H1 (cell line): ENCODE measurements around the gene FREM1. TPM values are rescaled to one million over a fixed set of nuclear protein-coding genes. Genes with fewer than 3 reads are reported as not detected.

ENCODE experiments used
- CTCF ChIA-PET: fragments of 300-600 bp; sonication (Branson Sonifier 250); formaldehyde crosslinking; loops from one replicate; lab custom pipeline; 2021; ENCODE audit not compliant: partially characterized antibody; lab: Charles Lee
- POLR2A ChIA-PET: fragments of 300-600 bp; sonication (Branson Sonifier 250); formaldehyde crosslinking; loops from one replicate; lab custom pipeline; 2021; ENCODE audit warnings: inconsistent platforms; ENCODE audit not compliant: partially characterized antibody; lab: Charles Lee
- DNase-seq, 2 experiments: peaks; one replicate each; pipeline versions ENCODE4 v3.0.0 to v3.0.0-alpha.2; 2010 to 2022; ENCODE audit warnings: low spot score in 2 of 2, low read depth in 1 of 2, mixed read lengths in 1 of 2
- FAIRE-seq: peaks from 2 replicates; lab custom pipeline; 2011; peaks lifted over from hg19 to GRCh38; lab: Jason Lieb, UNC
- H2AFZ ChIP-seq: 2 replicates; pipeline ENCODE4 v1.8.1; 2012; ENCODE audit warnings: low read length, inconsistent platforms
- H2AK5ac ChIP-seq: 2 replicates; pipeline ENCODE4 v1.6.1; 2013; ENCODE audit warnings: low read depth, low read length
- H2BK120ac ChIP-seq: replicated peaks from 2 replicates; pipeline ENCODE3; 2013; ENCODE audit warnings: low read depth, low read length, inconsistent platforms
- H2BK12ac ChIP-seq: 2 replicates; pipeline ENCODE4 v1.6.1; 2013; ENCODE audit warnings: low read depth, low read length
- H2BK15ac ChIP-seq: 2 replicates; pipeline ENCODE4 v1.6.1; 2013; ENCODE audit warnings: low read length
- H2BK20ac ChIP-seq: 2 replicates; pipeline ENCODE4 v1.6.1; 2013; ENCODE audit warnings: low read length
- H2BK5ac ChIP-seq: 2 replicates; pipeline ENCODE4 v1.6.1; 2013; ENCODE audit warnings: low read depth, low read length
- H3K14ac ChIP-seq: 2 replicates; pipeline ENCODE4 v1.6.1; 2013; ENCODE audit warnings: inconsistent platforms; ENCODE audit not compliant: insufficient read length
- H3K18ac ChIP-seq: 2 replicates; pipeline ENCODE4 v1.6.1; 2013; ENCODE audit warnings: low read length; ENCODE audit errors: extremely low read depth
- H3K23ac ChIP-seq: 2 replicates; pipeline ENCODE4 v1.6.1; 2013; ENCODE audit warnings: inconsistent platforms; ENCODE audit not compliant: insufficient read length
- H3K23me2 ChIP-seq: 2 replicates; pipeline ENCODE4 v1.6.1; 2013; ENCODE audit warnings: low read depth, low read length
- H3K27ac ChIP-seq: 2 replicates; pipeline ENCODE4 v1.6.1; 2011; ENCODE audit warnings: low read depth, low read length, inconsistent platforms
- H3K27me3 ChIP-seq, 4 experiments: replicated peaks in 1 of 4; 1 replicate in 1 of 4; 2 replicates in 3 of 4; pipeline versions ENCODE4 v1.6.1 to v1.8.1; 2011 to 2013; ENCODE audit warnings: low read length in 3 of 4, mild to moderate bottlenecking in 3 of 4, inconsistent platforms in 2 of 4, mixed read lengths in 2 of 4, moderate library complexity in 1 of 4; ENCODE audit not compliant: control insufficient read depth in 3 of 4, insufficient read depth in 3 of 4; ENCODE audit errors: extremely low read depth in 1 of 4
- H3K36me3 ChIP-seq, 4 experiments: 2 replicates each; pipeline versions ENCODE4 v1.6.1 to v1.8.1; 2011 to 2013; ENCODE audit warnings: mild to moderate bottlenecking in 4 of 4, low read length in 3 of 4, moderate library complexity in 2 of 4, control low read depth in 1 of 4, inconsistent platforms in 1 of 4; ENCODE audit not compliant: insufficient read depth in 4 of 4, control insufficient read depth in 2 of 4
- H3K4ac ChIP-seq: replicated peaks from 2 replicates; pipeline ENCODE3; 2013; ENCODE audit warnings: low read length, low read depth, mixed read lengths, inconsistent platforms; ENCODE audit not compliant: insufficient read length
- H3K4me1 ChIP-seq, 4 experiments: replicated peaks in 1 of 4; 1 replicate in 1 of 4; 2 replicates in 3 of 4; pipeline versions ENCODE4 v1.6.1 to v1.8.1; 2011 to 2013; ENCODE audit warnings: low read length in 3 of 4, inconsistent platforms in 2 of 4, mixed read lengths in 1 of 4; ENCODE audit not compliant: insufficient read depth in 4 of 4, control insufficient read depth in 3 of 4
- H3K4me2 ChIP-seq, 2 experiments: 2 replicates each; pipeline versions ENCODE4 v1.6.1 to v1.8.1; 2011 to 2013; ENCODE audit warnings: low read depth in 2 of 2, low read length in 2 of 2, control low read depth in 1 of 2, inconsistent platforms in 1 of 2, mild to moderate bottlenecking in 1 of 2; ENCODE audit not compliant: insufficient read depth in 1 of 2
- H3K4me3 ChIP-seq, 4 experiments: fragments of 200-600, 300-600 bp in 1 of 4; sonication (generic), shearing (Covaris generic), sonication (Bioruptor Twin) in 1 of 4; 2 replicates each; pipeline versions ENCODE4 v1.5.1 to v1.8.1; 2011 to 2016; ENCODE audit warnings: low read length in 4 of 4, low read depth in 3 of 4, control low read depth in 2 of 4, inconsistent platforms in 2 of 4, mild to moderate bottlenecking in 2 of 4, mixed read lengths in 1 of 4, moderate library complexity in 1 of 4; ENCODE audit not compliant: insufficient read depth in 2 of 4; ENCODE audit errors: extremely low read depth in 1 of 4
- H3K56ac ChIP-seq: replicated peaks from 2 replicates; pipeline ENCODE3; 2013; ENCODE audit warnings: low read depth, mild to moderate bottlenecking, mixed read lengths, low read length, inconsistent platforms; ENCODE audit not compliant: insufficient read length
- H3K79me1 ChIP-seq: 2 replicates; pipeline ENCODE4 v1.6.1; 2013; ENCODE audit warnings: low read depth, low read length, control low read depth
- H3K79me2 ChIP-seq, 2 experiments: 2 replicates each; pipeline versions ENCODE4 v1.6.1 to v1.8.1; 2012 to 2013; ENCODE audit warnings: low read length in 2 of 2, mild to moderate bottlenecking in 2 of 2, inconsistent platforms in 1 of 2; ENCODE audit not compliant: insufficient read depth in 2 of 2, control insufficient read depth in 1 of 2
- H3K9ac ChIP-seq, 4 experiments: replicated peaks in 1 of 4; 1 replicate in 1 of 4; 2 replicates in 3 of 4; pipeline versions ENCODE4 v1.6.1 to v1.8.1; 2011 to 2013; ENCODE audit warnings: low read depth in 3 of 4, low read length in 3 of 4, control low read depth in 2 of 4, mild to moderate bottlenecking in 2 of 4, moderate library complexity in 2 of 4, inconsistent platforms in 1 of 4; ENCODE audit errors: extremely low read depth in 1 of 4
- H3K9me3 ChIP-seq, 2 experiments: 2 replicates each; pipeline versions ENCODE4 v1.6.1 to v1.8.1; 2012 to 2013; ENCODE audit warnings: mild to moderate bottlenecking in 2 of 2, moderate library complexity in 2 of 2, control low read depth in 1 of 2, inconsistent platforms in 1 of 2, low read depth in 1 of 2, low read length in 1 of 2, mixed read lengths in 1 of 2; ENCODE audit not compliant: insufficient read depth in 2 of 2
- H4K20me1 ChIP-seq, 2 experiments: replicated peaks in 1 of 2; 2 replicates each; pipeline versions ENCODE3 to v1.8.1; 2011 to 2013; ENCODE audit warnings: inconsistent platforms in 2 of 2, low read length in 2 of 2, mild to moderate bottlenecking in 1 of 2; ENCODE audit not compliant: insufficient read depth in 2 of 2, control insufficient read depth in 1 of 2
- H4K5ac ChIP-seq: 2 replicates; pipeline ENCODE4 v1.6.1; 2013; ENCODE audit warnings: low read length, low read depth, mixed read lengths, inconsistent platforms; ENCODE audit not compliant: insufficient read length
- H4K8ac ChIP-seq: 2 replicates; pipeline ENCODE4 v1.8.0; 2013; ENCODE audit warnings: mild to moderate bottlenecking, moderate library complexity, low read length, inconsistent platforms; ENCODE audit not compliant: insufficient read depth; ENCODE audit errors: extremely low read depth
- H4K91ac ChIP-seq: replicated peaks from 2 replicates; pipeline ENCODE3; 2013; ENCODE audit warnings: low read length, mixed read lengths, inconsistent platforms; ENCODE audit not compliant: insufficient read length
- ATF2 ChIP-seq: IDR thresholded peaks from 2 replicates; pipeline ENCODE4 v1.6.1; 2012; ENCODE audit warnings: low read length, inconsistent platforms
- CEBPB ChIP-seq: IDR thresholded peaks from 2 replicates; pipeline ENCODE4 v1.6.1; 2012; ENCODE audit warnings: low read depth, low read length
- CTBP2 ChIP-seq: IDR thresholded peaks from 2 replicates; pipeline ENCODE4 v1.7.0; 2011; ENCODE audit warnings: borderline replicate concordance, mild to moderate bottlenecking, moderate library complexity, mixed read lengths, low read length; ENCODE audit not compliant: insufficient read depth, insufficient read length
- POLR2A ChIP-seq, 2 experiments: IDR thresholded peaks; 1 replicate in 1 of 2; 2 replicates in 1 of 2; pipeline ENCODE4 v1.6.1; 2011; ENCODE audit warnings: low read depth in 2 of 2, low read length in 2 of 2, mild to moderate bottlenecking in 2 of 2; ENCODE audit errors: control extremely low read depth in 1 of 2
- SIN3A ChIP-seq, 2 experiments: IDR thresholded peaks in 1 of 2; conservative IDR thresholded peaks in 1 of 2; 2 replicates each; pipeline ENCODE4 v1.6.1; 2011 to 2012; ENCODE audit warnings: low read length in 2 of 2, improper control_type of control experiment in 1 of 2, low read depth in 1 of 2, mild to moderate bottlenecking in 1 of 2
- SUZ12 ChIP-seq: fragments of 200-600 bp; sonication (generic); IDR thresholded peaks from 2 replicates; pipeline ENCODE4 v1.6.1; 2012; ENCODE audit warnings: mild to moderate bottlenecking, inconsistent platforms, low read length, moderate library complexity, mixed read lengths
- WGBS, 2 experiments: shearing (Covaris generic) in 1 of 2; methylation state at CpG; one replicate each; pipeline versions ENCODE4 v1.1.6 to v1.1.7; 2013 to 2015; ENCODE audit warnings: low lambda C conversion rate in 2 of 2, mixed read lengths in 2 of 2, inconsistent platforms in 1 of 2, low coverage in 1 of 2, missing lambda C conversion rate in 1 of 2; ENCODE audit not compliant: insufficient replicate concordance in 2 of 2, insufficient coverage in 1 of 2, insufficient read length in 1 of 2; ENCODE audit errors: extremely low coverage in 1 of 2, missing lambda C conversion rate in 1 of 2; 5-methylcytosine and 5-hydroxymethylcytosine counted together
- polyA plus RNA-seq, 7 experiments: library from polyadenylated mRNA; depleted of rRNA in 3 of 7; stranded (reverse) in 5 of 7; unstranded in 2 of 7; fragments of >200 nt in 5 of 7; fragments of 200-250 nt in 2 of 7; gene quantifications; 1 replicate in 5 of 7; 2 replicates in 1 of 7; 4 replicates in 1 of 7; pipeline versions ENCODE4 v1.2.1 to v1.2.3, GENCODE V29; 2011 to 2013; ENCODE audit warnings: missing spikeins in 2 of 7, mixed read lengths in 2 of 7
- total RNA-seq: library from RNA; stranded (reverse); fragmentation: NEBNext Ultra II Directional; extraction: Animal tissue kit (Norgen Biotek cat#: 25700); gene quantifications from 2 replicates; pipeline ENCODE4 v1.2.1, GENCODE V29; 2021

The FREM1 gene
- total and polyA plus RNA-seq, 2 of the 8 experiments (the other 6 are each of a cell fraction or from before 2014, with no cell fraction given), result 2.6 to 3.1 TPM

GRCh38 chr9:14719231-14719923 lies 190.9 kb downstream of the FREM1 start:
- no peak overlapping the region for H2AK5ac ChIP-seq
- no peak overlapping the region for H2AFZ ChIP-seq
- H2BK5ac ChIP-seq, result no peak overlapping the region
- H3K23me2 ChIP-seq, result no peaks in the 10 kb centered on the region; the same call in 1 of the 2 replicates
- no peak overlapping the region for H3K56ac ChIP-seq
- no peaks in the 10 kb centered on the region for H3K36me3 ChIP-seq
- ChIA-PET CTCF (no interaction called here), POLR2A (no interaction called here)
- H3K14ac ChIP-seq, result no peak overlapping the region
- H2BK120ac ChIP-seq, result no peak overlapping the region
- FAIRE-seq, result no peak
- no peak overlapping the region for H4K91ac ChIP-seq
- no peak overlapping the region for H2BK15ac ChIP-seq
- peaks cover 4 to 8% (median 6%) of the 10 kb centered on the region in 4 experiments; a peak in 6 of 7 replicates for H3K4me1 ChIP-seq
- no peak overlapping the region for H2BK12ac ChIP-seq
- DNase-seq, result no peak
- H3K23ac ChIP-seq, result no peak overlapping the region
- H3K4ac ChIP-seq, result no peak overlapping the region
- H2BK20ac ChIP-seq, result no peak overlapping the region
- no peak overlapping the region for H3K4me3 ChIP-seq
- H3K9me3 ChIP-seq, result no peaks in the 10 kb centered on the region
- WGBS, 2 experiments, result 84% methylated on average over 8 of the region's 8 CpGs; no CpG with 5 or more reads in 1 of the 2 experiments
- H3K9ac ChIP-seq, result no peak overlapping the region
- no peaks in the 10 kb centered on the region for H3K79me1 ChIP-seq
- H4K20me1 ChIP-seq, result peaks cover 0 to 1% of the 10 kb centered on the region in 2 experiments
- H4K5ac ChIP-seq, result no peak overlapping the region
- no peak overlapping the region for H3K18ac ChIP-seq
- H3K27me3 ChIP-seq, result peaks cover 25 to 49% (median 33%) of the 10 kb centered on the region in 4 experiments
- H3K79me2 ChIP-seq, result no peaks in the 10 kb centered on the region
- H4K8ac ChIP-seq, result no peak overlapping the region
- H3K27ac ChIP-seq, result no peak overlapping the region
- no peak overlapping the region for H3K4me2 ChIP-seq
- no peak for TF ChIP-seq ATF2
- TF ChIP-seq POLR2A (IDR thresholded peaks at IDR 0.05; ENCODE audit: control extremely low read depth in 1 of 2, low read depth in 2 of 2, low read length in 2 of 2), result no peak
- no peak for TF ChIP-seq SUZ12
- TF ChIP-seq CTBP2, result no peak
- TF ChIP-seq SIN3A (conservative IDR thresholded peaks at IDR 0.05 in 1 of 2, IDR thresholded peaks at IDR 0.05 in 1 of 2; ENCODE audit: low read depth in 1 of 2, low read length in 2 of 2), result no peak
- no peak for TF ChIP-seq CEBPB
